Transverse colon (tissue), 4 donors: ENCODE measurements around the gene CIAO2A. TPM values are rescaled to one million over a fixed set of nuclear protein-coding genes. Genes with fewer than 3 reads are reported as not detected.
A peak's percentile ranks its signal among the peaks of the same experiment; 100 is the strongest.

Experiments used
- DNase-seq: peaks from one replicate; pipeline ENCODE4 v3.0.0-alpha.2; 2019
- H3K27ac ChIP-seq, 4 donors: fragments of 200-600 bp; sonication (generic); 2 replicates each; pipeline ENCODE4 v1.5.1; 2016 to 2018; ENCODE audit warnings: inconsistent platforms in 4 of 4
- H3K27me3 ChIP-seq: fragments of 200-600 bp; sonication (generic); 2 replicates; pipeline ENCODE4 v1.5.1; 2017; ENCODE audit warnings: inconsistent platforms
- H3K36me3 ChIP-seq, 4 donors: fragments of 200-600 bp; sonication (generic); 2 replicates each; pipeline ENCODE4 v1.5.1; 2017 to 2019; ENCODE audit warnings: inconsistent platforms in 4 of 4
- H3K4me1 ChIP-seq, 4 donors: fragments of 200-600 bp; sonication (generic); 2 replicates each; pipeline ENCODE4 v1.5.1; 2017 to 2020; ENCODE audit warnings: inconsistent platforms in 4 of 4
- H3K4me3 ChIP-seq, 4 donors: fragments of 200-600 bp; sonication (generic); 1 replicate in 1 of 4; 2 replicates in 3 of 4; pipeline versions ENCODE4 v1.5.1 to v1.6.1; 2017 to 2019; ENCODE audit warnings: inconsistent platforms in 4 of 4
- H3K9me3 ChIP-seq, 2 donors: fragments of 200-600 bp; sonication (generic); 2 replicates each; pipeline ENCODE4 v1.5.1; 2017 to 2019; ENCODE audit warnings: inconsistent platforms in 2 of 2
- EP300 ChIP-seq: sonication (generic); formaldehyde crosslinking; IDR thresholded peaks from one replicate; pipeline ENCODE4 v1.6.1; 2017; ENCODE audit warnings: antibody characterized with exemption, low read depth
- POLR2A ChIP-seq: fragments of 450-650 bp; IDR thresholded peaks from one replicate; pipeline ENCODE4 v1.6.1; 2016; ENCODE audit warnings: antibody characterized with exemption, mild to moderate bottlenecking, moderate library complexity
- POLR2AphosphoS5 ChIP-seq, 3 donors: sonication (generic); formaldehyde crosslinking; IDR thresholded peaks; one replicate each; pipeline ENCODE4 v1.6.1; 2016; ENCODE audit warnings: antibody characterized with exemption in 3 of 3
- WGBS, 2 donors: methylation state at CpG; one replicate each; pipeline ENCODE4 v1.1.5; 2018; ENCODE audit warnings: low coverage in 1 of 2; 5-methylcytosine and 5-hydroxymethylcytosine counted together
- in situ Hi-C, 4 donors: fragments of 200-750 bp; cut with MboI; loops; one replicate each; pipeline versions ENCODE4 v1.15.0 to v1.15.1; 2017; ENCODE audit warnings: low sequenced_read_pairs in 3 of 4, low pct_ligation_motif_present in 1 of 4, low pct_unique_long_range_greater_than_20kb in 1 of 4
- intact Hi-C: fragments of 100-400 bp; cut with DNase I; formaldehyde crosslinking; loops from one replicate; pipeline ENCODE4 v1.15.1; 2023; ENCODE audit warnings: low total_unique reads
- total RNA-seq, 4 donors: library from RNA; depleted of rRNA; stranded (reverse); fragments of >200 nt; gene quantifications; one replicate each; pipeline ENCODE4 v1.1.0, GENCODE V29; 2016
- TF ChIP-seq, protein P1 (sequence below), 5 experiments: fragments of 200-600 bp in 3 of 5; fragments of 450-650 bp in 2 of 5; sonication (generic) in 3 of 5; IDR thresholded peaks; 1 replicate in 2 of 5; 2 replicates in 3 of 5; pipeline ENCODE4 v1.5.1; 2016 to 2017; ENCODE audit warnings: antibody characterized with exemption in 5 of 5, inconsistent platforms in 3 of 5, mild to moderate bottlenecking in 2 of 5, moderate library complexity in 1 of 5

The CIAO2A gene
- total RNA-seq, 4 donors from 2014 or later = 28.1 to 160 (median 104) TPM

DNA sequence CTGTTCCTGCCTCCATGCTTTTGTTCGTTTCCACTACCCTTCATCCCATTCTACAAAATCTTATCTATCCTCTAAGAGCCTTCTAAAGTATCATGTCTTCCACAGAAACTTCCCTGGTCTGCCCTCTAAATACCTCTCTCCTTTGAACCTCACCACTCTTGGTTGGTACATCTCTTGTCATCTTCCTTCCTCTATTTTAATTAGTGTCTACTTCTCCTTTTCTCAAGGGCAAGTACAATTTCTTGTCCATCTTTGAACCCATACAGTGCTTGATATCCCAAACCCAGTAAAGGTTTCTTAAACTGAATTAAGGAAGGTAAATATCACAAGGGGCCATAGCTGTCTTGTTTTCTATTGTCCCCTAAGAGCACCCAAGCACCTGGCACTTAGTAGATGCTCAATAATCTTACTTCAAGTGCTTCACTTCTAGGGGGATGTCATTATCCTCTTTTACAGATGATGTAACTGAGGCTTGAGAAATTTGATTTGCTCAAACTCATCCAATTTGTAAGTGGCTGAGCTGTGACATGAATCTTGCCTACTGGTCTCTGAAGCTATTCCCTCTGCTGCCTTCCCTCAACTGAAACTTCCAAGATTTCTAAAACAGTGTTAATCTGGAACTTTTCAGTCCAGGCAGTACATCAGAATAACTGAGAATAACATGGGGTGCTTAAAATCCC lies 44.7 kb downstream of the CIAO2A start:
- H3K9me3 ChIP-seq = no peaks in the 10 kb centered on the region
- in situ Hi-C loops (no loop called here), intact Hi-C loops (loop anchor here (5.0 kb wide), 1 partner anchor 102 kb away; no protein-coding TSS in a partner anchor)
- TF ChIP-seq, protein P1, sequence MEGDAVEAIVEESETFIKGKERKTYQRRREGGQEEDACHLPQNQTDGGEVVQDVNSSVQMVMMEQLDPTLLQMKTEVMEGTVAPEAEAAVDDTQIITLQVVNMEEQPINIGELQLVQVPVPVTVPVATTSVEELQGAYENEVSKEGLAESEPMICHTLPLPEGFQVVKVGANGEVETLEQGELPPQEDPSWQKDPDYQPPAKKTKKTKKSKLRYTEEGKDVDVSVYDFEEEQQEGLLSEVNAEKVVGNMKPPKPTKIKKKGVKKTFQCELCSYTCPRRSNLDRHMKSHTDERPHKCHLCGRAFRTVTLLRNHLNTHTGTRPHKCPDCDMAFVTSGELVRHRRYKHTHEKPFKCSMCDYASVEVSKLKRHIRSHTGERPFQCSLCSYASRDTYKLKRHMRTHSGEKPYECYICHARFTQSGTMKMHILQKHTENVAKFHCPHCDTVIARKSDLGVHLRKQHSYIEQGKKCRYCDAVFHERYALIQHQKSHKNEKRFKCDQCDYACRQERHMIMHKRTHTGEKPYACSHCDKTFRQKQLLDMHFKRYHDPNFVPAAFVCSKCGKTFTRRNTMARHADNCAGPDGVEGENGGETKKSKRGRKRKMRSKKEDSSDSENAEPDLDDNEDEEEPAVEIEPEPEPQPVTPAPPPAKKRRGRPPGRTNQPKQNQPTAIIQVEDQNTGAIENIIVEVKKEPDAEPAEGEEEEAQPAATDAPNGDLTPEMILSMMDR (IDR thresholded peaks at IDR 0.05) = no peak
- no peak for TF ChIP-seq POLR2AphosphoS5 (IDR thresholded peaks at IDR 0.05)
- TF ChIP-seq EP300 = no peak
- TF ChIP-seq POLR2A = no peak
- no peaks in the 10 kb centered on the region for H3K36me3 ChIP-seq
- no peaks in the 10 kb centered on the region for H3K27me3 ChIP-seq
- peaks cover 7 to 28% (median 22%) of the 10 kb centered on the region in 4 donors for H3K4me1 ChIP-seq
- H3K27ac ChIP-seq = no peak overlapping the region
- no peak overlapping the region for H3K4me3 ChIP-seq
- 74 to 90% methylated on average over 1 of the region's 1 CpG for whole genome bisulfite sequencing, 2 donors
- no peak for DNase-seq

DNA sequence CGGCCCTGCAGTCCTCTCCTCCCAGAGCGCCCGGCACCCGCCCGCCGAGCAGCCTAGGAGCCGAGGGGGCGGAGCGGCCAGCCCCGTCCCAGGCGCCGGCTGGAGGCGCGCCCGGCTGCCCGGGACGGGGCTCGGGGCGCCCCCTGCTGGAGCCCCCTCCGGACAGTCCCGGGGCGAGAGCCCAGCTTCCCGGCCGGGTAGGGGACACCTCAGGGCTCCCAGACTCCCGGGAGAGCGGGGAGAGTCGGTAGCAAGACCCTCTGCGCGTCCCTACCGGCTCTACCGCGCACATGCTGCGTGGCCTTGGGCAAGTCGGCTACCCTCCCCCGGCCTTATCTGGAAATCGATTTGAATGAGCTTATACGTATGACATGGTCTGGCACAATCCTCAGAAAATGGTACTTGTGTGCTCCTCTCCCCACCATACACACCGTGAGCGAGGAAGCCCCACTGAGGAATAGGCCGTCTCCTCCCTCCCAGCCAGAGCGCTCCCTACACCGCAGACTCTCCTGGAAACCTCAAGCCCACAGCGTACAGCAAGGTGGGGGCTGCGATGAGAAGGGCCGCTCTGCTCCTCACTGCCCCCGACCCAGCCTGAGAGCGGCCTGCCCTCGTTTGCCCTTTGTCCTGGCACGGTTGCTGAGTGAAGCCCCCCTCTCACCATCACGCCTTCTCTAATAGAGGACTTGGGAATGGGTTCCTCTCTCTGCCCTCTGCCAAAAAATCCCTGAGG lies 47.1 kb downstream of the CIAO2A start, which contains the start of gene DAPK2:
Gene DAPK2, minus strand, starts transcription at position 65 of the 733 bp plus-strand sequence. CDS start 6,224 bp downstream, outside the sequence.
- Histone ChIP-seq H3K4me1 (peaks cover 7 to 28% (median 22%) of the 10 kb centered on the region in 4 donors), H3K27me3 (no peaks in the 10 kb centered on the region), H3K36me3 (no peaks in the 10 kb centered on the region), H3K4me3 (peak within 1 kb of the TSS; percentile 58 to 83 (median 66)), H3K27ac (peak within 1 kb of the TSS; percentile 44 to 85 (median 78)), H3K9me3 (no peaks in the 10 kb centered on the region)
- in situ Hi-C loops (no loop called here), intact Hi-C loops (loop anchor here (5.0 kb wide), 1 partner anchor 99 kb away; no protein-coding TSS in a partner anchor)
- TF ChIP-seq EP300 = no peak
- TF ChIP-seq, protein P1 (IDR thresholded peaks at IDR 0.05) = peak; percentile 67 to 83 (median 71)
- 14% methylated on average over 45 of the region's 50 CpGs; no CpG with 5 or more reads in 1 of the 2 donors for WGBS, 2 donors
- DNase-seq = peak; percentile 83

DNA sequence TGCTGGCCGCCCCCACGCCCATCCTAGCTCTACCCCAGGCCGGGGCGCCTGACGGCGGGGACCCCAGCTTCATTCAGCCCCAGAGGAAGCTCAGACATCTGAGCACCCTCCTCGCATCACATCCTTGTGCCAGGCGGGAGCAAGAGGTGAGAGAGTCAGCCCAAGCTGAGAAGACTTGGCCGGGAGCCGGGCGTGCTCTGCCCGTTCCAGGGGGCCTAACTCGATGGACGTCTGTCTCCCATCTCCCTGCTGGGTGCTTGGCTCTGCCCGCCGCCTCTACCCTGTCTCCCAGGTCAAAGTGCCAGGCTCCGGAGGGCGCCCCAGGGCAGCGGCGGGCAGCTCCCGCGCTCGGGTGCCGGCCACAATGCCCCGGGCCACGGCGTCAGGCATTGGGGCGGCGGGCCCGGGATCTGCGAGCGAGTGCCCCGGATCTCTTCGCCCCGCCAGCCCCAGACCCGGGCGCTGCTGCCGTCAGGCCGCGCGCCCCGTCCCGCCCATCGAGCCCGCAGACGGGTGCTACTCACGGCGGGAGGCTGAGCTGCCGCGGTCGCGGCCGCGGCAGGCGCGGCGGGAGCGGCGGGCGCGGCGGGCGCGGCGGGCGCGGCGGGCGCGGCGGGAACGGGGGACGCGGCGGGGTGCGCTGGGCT lies 47.7 kb downstream of the CIAO2A start:
- Histone ChIP-seq H3K4me3 (peak overlapping the region; percentile 58 to 83 (median 66)), H3K27ac (peak overlapping the region; percentile 44 to 85 (median 78)), H3K9me3 (no peaks in the 10 kb centered on the region), H3K4me1 (peaks cover 7 to 28% (median 22%) of the 10 kb centered on the region in 4 donors), H3K36me3 (no peaks in the 10 kb centered on the region), H3K27me3 (no peaks in the 10 kb centered on the region)
- intact Hi-C loops (loop anchor here (5.0 kb wide), 1 partner anchor 99 kb away; no protein-coding TSS in a partner anchor), in situ Hi-C loops (no loop called here)
- TF ChIP-seq, protein P1 (IDR thresholded peaks at IDR 0.05) = no peak
- no peak for TF ChIP-seq POLR2A
- TF ChIP-seq POLR2AphosphoS5 (IDR thresholded peaks at IDR 0.05) = no peak
- TF ChIP-seq EP300 = no peak
- DNase-seq = peak; percentile 29
- 9% methylated on average over 31 of the region's 76 CpGs; no CpG with 5 or more reads in 1 of the 2 donors for WGBS, 2 donors

DNA sequence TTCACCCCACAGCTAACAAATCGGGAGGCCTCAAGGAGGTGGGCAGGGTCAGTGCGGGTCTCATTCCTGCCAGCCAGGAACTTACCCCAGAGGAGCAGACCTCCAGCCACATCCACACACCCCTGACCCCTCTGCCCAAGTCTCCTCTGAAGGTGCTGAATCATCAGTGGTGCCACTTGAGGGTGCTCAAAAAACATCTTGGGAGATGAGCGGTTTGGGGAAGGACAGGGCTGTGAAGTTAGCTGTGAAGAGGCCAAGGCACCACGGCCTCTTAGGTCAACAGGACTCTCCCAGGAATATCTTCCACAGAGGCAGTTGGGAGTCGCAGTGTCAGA lies 48.6 kb downstream of the CIAO2A start:
- Histone ChIP-seq H3K27me3 (no peaks in the 10 kb centered on the region), H3K4me1 (peaks cover 7 to 22% (median 18%) of the 10 kb centered on the region in 4 donors), H3K36me3 (no peaks in the 10 kb centered on the region), H3K9me3 (no peaks in the 10 kb centered on the region), H3K27ac (peak overlapping the region in 2 of 4 donors; percentile 80 to 85), H3K4me3 (peak overlapping the region in 3 of 4 donors; percentile 58 to 83 (median 65))
- in situ Hi-C loops (no loop called here), intact Hi-C loops (loop anchor here (5.0 kb wide), 1 partner anchor 98 kb away; no protein-coding TSS in a partner anchor)
- TF ChIP-seq EP300 = no peak
- no peak for TF ChIP-seq POLR2A
- TF ChIP-seq POLR2AphosphoS5 (IDR thresholded peaks at IDR 0.05) = no peak
- TF ChIP-seq, protein P1 (IDR thresholded peaks at IDR 0.05) = no peak
- 40 to 60% methylated on average over 1 to 4 of the region's 5 CpGs for WGBS, 2 donors
- no peak for DNase-seq
